NCI-H748 (cell line): Measurements from ENCODE around the gene MSANTD1.

Experiments
- DNase-seq: peaks from one replicate; lab custom pipeline; 2025; ENCODE audit not compliant: unreplicated experiment; lab: John Stamatoyannopoulos, UW

The MSANTD1 gene

DNA sequence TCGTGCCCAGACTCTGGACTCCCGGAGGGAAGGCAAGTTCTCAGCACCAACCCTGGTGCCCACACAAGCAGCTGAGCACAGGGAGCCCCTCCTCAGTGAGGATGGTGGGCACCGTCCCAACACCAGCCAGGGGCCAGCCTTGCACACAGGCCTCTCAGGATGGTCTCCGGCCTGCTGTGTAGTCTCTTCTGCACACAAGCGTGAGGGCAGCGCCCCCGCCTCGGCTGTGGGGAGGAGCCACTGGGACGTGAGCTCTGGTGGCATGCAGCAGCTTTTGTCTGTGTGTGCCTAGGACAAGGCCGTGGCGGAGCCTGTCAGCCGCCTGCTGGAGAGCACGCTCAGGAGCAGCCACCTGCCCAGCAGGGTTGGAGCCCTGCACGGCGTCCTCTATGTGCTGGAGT, 16.1 kb upstream of the MSANTD1 start:
- no peak for DNase-seq

DNA sequence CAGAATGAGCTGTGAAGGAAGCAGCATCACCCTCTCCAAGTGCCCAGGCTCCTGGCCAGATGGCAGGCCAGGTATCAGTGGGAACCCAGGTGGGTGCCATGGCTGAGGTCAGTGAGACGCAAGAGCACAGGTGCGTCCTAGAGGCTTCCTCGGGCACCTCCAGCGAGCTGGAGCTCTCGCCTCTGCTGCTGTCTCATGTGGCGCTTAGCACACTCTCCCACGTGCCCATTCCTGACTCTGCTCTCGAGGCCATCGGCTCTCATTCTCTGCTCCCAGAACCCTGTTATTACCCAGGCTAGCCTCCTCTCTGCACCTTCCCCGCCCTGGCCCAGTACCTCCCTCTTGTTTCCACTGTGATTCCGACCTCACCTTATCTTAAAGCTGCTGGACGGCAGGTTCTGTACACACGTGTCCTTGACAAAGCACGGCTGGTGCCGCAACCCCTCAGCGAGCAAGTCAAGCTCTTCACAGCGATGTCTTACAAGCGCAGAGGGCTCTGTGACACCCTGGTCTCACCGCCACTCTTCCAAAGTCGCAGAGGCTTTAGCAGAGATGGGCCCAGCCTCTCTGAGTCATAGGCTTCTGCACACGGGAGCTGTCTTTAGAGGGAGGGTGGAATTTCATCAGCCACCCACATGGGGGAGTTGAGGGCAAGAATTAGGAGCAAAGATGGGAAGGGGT, 15.4 kb upstream of the MSANTD1 start:
- no peak for DNase-seq

- no peak for DNase-seq
Measured at GRCh38 chr4:3234171-3235029, 14.6 kb upstream of the MSANTD1 start.

- no peak for DNase-seq
Measured at GRCh38 chr4:3235030-3235345, 14.0 kb upstream of the MSANTD1 start.

GRCh38 chr4:3235581-3235980, 13.4 kb upstream of the MSANTD1 start:
- no peak for DNase-seq

- no peak for DNase-seq
Measured at GRCh38 chr4:3236326-3236878, 12.6 kb upstream of the MSANTD1 start.

DNA sequence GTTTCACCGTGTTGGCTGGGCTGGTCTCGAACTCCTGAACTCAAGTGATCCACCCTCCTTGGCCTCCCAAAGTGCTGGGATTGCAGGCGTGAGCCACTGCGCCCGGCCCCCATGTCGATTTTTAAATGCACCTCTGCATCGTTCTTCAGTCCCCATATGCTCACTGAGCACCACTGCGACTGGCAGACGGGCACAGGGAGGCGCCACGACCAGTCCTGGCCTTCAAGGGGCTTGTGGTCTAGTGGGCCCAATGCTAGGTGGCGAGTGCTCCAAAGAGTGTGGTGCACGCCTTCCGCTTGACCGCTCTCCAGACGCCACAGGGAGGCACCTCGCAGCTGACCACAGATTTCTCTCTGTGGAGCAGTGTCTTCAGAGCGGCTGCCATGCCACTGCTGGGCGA, 11.7 kb upstream of the MSANTD1 start:
- DNase-seq = no peak

GRCh38 chr4:3237712-3238560, 11.0 kb upstream of the MSANTD1 start:
- DNase-seq = no peak

GRCh38 chr4:3238721-3239120, 10.2 kb upstream of the MSANTD1 start:
- no peak for DNase-seq

GRCh38 chr4:3239303-3239702, 9.7 kb upstream of the MSANTD1 start:
- DNase-seq = no peak

DNA sequence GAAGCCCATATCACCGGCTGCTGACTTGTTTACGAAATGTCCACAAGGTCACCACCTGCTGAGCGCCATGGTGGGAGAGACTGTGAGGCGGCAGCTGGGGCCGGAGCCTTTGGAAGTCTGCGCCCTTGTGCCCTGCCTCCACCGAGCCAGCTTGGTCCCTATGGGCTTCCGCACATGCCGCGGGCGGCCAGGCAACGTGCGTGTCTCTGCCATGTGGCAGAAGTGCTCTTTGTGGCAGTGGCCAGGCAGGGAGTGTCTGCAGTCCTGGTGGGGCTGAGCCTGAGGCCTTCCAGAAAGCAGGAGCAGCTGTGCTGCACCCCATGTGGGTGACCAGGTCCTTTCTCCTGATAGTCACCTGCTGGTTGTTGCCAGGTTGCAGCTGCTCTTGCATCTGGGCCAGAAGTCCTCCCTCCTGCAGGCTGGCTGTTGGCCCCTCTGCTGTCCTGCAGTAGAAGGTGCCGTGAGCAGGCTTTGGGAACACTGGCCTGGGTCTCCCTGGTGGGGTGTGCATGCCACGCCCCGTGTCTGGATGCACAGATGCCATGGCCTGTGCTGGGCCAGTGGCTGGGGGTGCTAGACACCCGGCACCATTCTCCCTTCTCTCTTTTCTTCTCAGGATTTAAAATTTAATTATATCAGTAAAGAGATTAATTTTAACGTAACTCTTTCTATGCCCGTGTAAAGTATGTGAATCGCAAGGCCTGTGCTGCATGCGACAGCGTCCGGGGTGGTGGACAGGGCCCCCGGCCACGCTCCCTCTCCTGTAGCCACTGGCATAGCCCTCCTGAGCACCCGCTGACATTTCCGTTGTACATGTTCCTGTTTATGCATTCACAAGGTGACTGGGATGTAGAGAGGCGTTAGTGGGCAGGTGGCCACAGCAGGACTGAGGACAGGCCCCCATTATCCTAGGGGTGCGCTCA, 8.7 kb upstream of the MSANTD1 start:
- no peak for DNase-seq

DNA sequence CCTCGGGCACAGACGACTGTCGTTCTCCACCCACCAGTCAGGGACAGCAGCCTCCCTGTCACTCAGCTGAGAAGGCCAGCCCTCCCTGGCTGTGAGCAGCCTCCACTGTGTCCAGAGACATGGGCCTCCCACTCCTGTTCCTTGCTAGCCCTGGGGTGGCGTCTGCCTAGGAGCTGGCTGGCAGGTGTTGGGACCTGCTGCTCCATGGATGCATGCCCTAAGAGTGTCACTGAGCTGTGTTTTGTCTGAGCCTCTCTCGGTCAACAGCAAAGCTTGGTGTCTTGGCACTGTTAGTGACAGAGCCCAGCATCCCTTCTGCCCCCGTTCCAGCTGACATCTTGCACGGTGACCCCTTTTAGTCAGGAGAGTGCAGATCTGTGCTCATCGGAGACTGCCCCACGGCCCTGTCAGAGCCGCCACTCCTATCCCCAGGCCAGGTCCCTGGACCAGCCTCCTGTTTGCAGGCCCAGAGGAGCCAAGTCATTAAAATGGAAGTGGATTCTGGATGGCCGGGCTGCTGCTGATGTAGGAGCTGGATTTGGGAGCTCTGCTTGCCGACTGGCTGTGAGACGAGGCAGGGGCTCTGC, 7.9 kb upstream of the MSANTD1 start:
- DNase-seq = no peak

DNA sequence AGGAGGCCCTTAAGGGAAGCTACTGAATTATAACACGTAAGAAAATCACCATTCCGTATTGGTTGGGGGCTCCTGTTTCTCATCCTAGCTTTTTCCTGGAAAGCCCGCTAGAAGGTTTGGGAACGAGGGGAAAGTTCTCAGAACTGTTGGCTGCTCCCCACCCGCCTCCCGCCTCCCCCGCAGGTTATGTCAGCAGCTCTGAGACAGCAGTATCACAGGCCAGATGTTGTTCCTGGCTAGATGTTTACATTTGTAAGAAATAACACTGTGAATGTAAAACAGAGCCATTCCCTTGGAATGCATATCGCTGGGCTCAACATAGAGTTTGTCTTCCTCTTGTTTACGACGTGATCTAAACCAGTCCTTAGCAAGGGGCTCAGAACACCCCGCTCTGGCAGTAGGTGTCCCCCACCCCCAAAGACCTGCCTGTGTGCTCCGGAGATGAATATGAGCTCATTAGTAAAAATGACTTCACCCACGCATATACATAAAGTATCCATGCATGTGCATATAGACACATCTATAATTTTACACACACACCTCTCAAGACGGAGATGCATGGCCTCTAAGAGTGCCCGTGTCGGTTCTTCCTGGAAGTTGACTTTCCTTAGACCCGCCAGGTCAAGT, 6.9 kb upstream of the MSANTD1 start:
- DNase-seq = no peak

DNA sequence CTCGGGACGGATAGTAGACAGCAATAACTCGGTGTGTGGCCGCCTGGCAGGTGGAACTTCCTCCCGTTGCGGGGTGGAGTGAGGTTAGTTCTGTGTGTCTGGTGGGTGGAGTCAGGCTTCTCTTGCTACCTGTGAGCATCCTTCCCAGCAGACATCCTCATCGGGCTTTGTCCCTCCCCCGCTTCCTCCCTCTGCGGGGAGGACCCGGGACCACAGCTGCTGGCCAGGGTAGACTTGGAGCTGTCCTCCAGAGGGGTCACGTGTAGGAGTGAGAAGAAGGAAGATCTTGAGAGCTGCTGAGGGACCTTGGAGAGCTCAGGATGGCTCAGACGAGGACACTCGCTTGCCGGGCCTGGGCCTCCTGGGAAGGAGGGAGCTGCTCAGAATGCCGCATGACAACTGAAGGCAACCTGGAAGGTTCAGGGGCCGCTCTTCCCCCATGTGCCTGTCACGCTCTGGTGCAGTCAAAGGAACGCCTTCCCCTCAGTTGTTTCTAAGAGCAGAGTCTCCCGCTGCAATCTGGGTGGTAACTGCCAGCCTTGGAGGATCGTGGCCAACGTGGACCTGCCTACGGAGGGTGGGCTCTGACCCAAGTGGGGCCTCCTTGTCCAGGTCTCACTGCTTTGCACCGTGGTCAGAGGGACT, 5.7 kb upstream of the MSANTD1 start:
- DNase-seq = peak; percentile 0

- DNase-seq = no peak
Measured at GRCh38 chr4:3244002-3244401, 5.0 kb upstream of the MSANTD1 start.

DNA sequence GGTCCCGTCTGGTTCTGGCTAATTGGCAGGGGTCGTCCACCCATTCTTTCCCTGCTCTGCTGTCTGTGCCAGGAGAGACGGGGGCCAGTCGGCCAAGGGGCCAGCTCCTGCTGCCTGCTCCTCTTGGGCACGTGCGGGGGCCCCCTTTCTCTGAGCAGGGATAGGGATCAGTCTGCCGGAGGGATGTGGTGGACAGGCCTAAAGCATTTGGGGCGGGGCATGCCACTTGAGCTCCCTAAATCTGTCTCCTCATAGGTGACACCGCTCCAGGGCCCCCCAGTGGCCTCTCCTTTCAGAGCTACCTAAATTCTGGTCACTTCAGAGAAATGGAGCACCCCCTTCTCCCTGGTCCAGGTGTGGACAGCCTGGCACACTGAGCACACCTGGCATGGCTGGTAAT, 4.2 kb upstream of the MSANTD1 start:
- DNase-seq = no peak

GRCh38 chr4:3245676-3246075, 3.3 kb upstream of the MSANTD1 start:
- no peak for DNase-seq

GRCh38 chr4:3246458-3247398, 2.2 kb upstream of the MSANTD1 start:
- DNase-seq = no peak
